GM19372 (cell line): ENCODE measurements around the gene KNCN.

ENCODE experiments used
- ATAC-seq: cut with Tn5 transposase; IDR thresholded peaks from one replicate; pipeline ENCODE4 v1.9.1; 2021; ENCODE audit warnings: mild to moderate bottlenecking, low read depth, moderate library complexity; ENCODE audit not compliant: unreplicated experiment

Gene KNCN

DNA sequence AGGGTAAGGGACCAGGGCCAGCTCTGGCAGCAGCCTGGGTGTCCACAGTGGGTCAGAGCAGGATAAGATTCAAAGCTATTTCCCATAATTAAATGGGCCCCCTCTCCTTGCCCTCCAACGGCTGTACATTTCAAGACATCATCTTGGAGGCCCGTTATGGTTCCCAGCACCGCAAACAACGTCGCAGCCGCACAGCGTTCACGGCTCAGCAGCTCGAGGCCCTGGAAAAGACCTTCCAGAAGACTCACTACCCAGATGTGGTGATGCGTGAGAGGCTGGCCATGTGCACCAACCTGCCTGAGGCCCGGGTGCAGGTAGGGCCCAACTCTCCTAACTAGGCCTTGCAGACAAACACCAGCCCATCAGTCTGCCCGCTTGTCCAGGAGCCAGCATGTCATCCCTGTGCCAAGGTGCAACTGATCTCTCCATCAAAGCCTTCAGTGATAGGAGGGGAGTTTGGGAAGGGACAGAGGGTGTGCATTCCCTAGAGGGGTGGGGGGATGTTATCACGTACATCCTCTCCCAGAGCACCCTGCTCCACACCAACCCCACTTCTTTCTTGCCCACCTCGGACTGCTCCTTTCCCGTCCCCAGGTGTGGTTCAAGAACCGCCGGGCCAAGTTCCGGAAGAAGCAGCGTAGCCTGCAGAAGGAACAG lies 41.0 kb downstream of the KNCN start:
- ATAC-seq = no peak

DNA sequence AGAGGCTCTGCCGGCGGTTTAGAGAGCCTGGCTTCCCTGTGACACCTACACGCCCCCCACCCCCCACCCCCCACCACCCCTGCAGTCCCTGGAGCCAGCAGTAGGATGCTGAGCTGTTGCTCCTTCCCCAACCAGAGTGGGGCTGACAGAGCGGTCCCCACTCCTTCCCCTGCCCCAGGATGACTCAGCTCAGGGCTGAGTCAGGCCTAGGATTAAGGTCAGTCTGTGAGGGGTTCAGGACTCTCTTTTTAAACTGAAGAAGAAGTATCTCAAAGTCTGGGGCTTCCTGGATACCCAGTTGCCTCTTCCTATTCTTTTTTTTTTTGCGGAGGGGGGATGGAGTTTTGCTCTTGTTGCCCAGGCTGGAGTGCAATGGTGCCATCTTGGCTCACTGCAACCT lies 42.7 kb downstream of the KNCN start:
- no peak for ATAC-seq

DNA sequence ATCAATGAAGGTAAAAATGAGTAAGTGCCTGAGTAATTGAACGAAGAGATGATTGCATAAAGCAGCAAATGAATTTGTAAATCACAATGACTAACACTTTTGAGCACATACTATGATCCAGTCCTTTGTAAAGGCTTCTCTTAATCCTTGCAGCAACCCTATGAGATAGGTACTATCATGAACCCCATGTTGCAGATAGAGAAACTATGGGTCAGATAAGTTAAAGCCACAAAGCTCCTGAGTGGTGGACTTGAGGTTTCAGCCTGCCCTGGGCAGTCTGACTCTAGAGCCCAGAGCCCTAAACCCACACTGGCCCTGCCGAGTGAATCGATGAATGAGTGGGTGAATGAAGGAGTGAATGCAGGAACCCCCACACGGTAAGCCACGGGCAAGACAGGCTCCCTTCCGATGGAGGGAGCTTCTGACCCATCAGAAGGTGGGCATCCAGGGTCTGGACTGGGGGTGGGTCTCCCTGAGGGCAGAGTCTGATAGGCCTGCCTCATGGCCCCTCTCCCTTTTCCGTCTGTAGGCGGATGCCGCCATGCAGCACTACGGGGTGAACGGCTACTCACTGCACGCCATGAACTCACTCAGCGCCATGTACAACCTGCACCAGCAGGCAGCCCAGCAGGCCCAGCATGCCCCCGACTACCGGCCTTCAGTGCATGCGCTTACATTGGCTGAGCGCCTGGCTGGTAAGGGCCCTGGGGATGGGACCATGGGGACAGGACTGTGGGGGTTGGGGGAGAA lies 44.8 kb downstream of the KNCN start:
- no peak for ATAC-seq

DNA sequence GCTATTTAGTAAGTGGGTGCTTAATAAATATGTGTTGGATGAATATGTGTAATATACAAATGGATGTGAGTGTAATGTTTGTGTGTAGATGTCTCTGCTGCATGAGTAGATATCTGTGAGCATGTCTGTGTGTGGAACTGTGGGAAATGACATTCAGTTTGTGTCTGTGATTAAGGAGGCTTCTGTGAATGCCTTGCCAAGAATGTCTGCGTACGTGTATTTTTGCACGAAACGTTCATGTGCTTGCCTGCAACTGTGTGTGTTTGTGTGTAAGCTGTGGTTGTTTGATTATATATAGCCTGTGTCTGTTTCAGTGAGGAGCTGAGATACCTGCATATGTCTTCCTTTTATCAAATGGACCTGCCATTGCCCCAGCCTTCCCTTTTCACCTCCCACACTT lies 48.0 kb downstream of the KNCN start:
- ATAC-seq = no peak

DNA sequence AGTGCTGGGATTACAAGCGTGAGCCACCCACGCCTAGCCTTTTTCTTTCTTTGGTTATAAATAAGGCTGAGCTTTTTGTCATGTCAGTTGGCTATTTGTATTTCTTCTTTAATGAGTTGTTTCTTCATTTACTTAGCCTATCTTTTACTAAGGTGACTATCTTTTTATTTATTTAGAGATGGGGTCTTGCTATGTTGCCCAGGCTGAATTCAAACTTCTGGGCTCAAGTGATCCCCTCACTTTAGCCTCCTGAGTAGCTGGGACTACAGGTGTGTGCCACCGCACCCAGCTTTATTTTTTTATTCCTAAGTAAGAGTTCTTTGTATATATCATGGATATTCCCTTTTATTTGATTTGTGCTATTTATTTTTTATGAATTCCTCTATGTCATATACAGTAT lies 49.9 kb downstream of the KNCN start:
- ATAC-seq = no peak

DNA sequence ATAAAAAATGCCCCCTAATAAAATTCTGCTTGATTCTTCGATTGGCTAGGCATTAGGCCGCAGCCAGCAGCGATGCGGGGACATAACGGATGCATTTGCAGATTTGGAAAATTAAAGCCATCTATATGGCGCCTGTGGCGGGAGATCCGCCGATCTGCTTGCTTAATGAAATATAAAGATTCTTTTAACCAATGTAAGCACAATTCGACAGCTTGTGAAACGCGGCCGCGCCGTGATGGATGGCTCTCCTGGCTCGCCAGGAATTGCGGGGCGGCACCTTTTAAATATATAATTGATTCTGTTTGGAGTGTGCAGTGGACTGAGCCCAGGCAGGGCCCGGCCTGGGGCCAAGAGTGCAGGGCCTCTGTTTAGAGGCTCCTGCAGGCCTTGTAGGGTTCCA lies 53.8 kb downstream of the KNCN start:
- ATAC-seq = no peak

DNA sequence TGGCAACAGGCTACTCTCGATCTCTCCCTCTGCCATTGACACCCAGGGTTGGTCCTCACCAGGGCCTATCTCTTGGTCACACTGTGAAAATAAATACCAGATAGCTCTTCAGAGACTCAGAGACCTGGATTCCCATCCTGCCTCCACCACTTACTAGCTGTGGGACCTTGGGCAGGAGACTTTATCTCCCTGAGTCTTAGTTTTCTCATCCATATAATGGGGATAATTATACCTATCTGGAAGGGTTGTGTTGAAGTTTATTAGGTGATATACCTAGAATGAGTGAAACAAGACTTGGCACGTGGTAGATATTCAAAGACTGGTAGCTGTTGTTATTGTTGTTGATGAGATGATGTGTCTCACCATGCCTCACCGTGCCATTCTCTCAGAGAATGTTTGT lies 54.4 kb downstream of the KNCN start:
- ATAC-seq = no peak

DNA sequence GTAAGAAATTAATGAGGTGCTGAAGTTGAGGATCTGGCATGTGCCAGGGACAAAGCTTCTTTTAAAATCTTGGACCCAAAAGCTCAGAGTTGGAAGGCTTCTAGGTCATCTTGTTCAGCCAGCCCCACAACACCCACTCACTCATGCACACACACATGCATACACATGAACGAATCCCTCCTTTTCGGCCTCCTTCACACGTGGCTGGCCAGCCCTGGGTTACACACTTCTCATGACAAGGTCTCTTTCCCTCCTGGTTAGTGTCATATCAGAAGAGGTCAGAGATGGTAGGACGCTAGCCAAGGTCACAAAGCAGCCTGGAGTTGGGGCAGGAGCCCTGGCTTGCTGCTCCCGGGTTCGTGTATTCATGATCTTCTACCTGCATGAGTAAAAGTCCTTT lies 54.9 kb downstream of the KNCN start:
- ATAC-seq = no peak

DNA sequence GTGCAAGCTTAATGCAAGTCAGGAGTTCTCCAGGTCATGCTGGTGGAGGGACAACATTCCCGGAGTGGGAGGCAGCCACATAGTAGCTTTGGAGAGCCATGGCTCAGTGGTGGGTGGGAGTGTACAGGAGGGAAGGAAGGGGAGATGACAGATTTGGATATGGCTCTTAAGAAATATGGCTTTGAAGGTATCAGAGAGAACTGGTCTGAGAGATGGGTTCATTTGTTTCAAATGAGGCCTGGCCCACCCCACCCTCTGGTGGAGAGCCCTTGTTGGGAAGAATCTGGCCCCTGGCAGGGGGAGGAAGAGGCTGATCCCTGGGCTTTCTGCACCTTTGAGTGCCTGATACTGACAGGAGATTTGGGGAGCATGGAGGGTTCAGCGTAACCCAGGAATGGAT lies 55.7 kb downstream of the KNCN start:
- no peak for ATAC-seq
